Retina (tissue), 1 donor: ENCODE measurements around the gene MOB1B.
"Not testable (repeated sequence)": the region's sequence is repeated elsewhere in the genome, so short reads cannot be mapped to it uniquely, and the experiment has no call there.

ENCODE experiments used
- DNase-seq: peaks from one replicate; pipeline ENCODE4 v3.0.0-alpha.2; 2016

Gene MOB1B

DNA sequence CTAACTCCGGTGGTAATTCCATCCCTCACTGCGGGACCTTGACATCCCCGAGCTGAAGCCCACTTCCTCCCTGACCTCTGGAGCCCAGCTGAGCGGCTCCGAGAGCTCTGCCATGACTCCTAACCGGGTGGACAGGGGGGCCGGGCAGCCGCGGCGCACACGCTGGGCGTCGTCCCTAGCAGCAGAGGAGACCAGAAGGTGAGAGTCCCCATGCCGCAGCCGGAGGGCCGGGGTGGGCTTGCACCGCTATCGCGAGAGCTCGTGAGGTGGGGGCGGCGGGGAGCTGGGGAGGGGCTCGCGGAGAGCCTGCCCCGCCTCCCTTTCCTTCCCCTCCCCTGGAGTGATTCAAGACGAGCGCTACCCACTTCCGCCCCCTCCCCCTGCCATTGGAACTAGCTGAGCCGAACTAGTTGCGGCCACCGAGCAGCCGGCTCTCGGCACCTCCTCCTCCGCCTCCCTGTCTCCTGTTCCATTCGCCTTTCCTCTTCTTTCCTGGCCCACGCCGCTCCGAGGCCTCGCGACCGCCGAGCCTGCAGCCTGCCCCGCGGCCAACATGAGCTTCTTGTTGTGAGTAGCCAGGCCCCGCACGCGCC lies at the start of gene MOB1B:
Gene MOB1B, plus strand, starts transcription at position 386 of the 593 bp plus-strand sequence. Its CDS starts 168 bp downstream, at position 554.
- peak; percentile 94 for DNase-seq

- DNase-seq = no peak
Measured at GRCh38 chr4:70855464-70855863, 46.7 kb upstream of the MOB1B start.

- DNase-seq = no peak
Measured at GRCh38 chr4:70858454-70858853, 43.7 kb upstream of the MOB1B start.

DNA sequence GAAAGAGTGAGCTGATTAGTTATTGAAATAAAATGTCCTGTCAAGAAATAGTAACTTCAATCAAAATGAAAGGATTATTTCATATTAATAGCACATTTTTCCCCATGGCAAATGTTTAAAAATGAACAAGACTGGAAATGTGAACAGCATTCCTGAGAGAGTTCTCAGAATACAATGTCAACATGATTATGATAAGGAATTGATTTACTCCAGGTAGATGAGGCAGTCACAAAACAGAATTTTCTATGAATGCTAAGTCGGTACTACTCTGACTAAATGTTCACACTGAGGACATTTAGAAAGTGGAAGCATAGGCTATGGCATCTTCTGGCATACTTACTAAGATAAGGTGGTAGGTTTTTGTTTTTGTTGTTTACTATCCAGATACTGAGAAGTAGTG lies 43.1 kb upstream of the MOB1B start:
- DNase-seq = no peak

- no peak for DNase-seq
Measured at GRCh38 chr4:70863099-70863790, 38.9 kb upstream of the MOB1B start.

DNA sequence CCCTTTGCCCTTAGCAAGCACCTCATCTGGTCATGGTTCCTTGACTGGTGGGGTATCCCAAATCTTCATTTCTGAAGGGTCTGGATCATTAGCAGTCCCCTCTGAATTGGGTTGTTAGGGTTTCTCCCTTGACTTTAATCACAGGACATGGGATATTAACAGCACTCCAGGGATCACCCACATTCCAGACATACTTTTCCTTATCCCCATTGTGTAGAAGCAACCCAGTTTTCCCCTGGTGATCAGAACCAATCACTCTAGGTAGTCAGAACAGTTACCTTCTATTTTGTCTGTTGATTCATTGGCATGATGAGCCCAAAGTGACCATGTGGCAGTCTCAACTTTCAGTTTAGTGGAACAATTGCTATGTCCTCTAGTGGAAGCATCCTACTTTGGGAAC lies 33.4 kb upstream of the MOB1B start:
- no peak for DNase-seq

DNA sequence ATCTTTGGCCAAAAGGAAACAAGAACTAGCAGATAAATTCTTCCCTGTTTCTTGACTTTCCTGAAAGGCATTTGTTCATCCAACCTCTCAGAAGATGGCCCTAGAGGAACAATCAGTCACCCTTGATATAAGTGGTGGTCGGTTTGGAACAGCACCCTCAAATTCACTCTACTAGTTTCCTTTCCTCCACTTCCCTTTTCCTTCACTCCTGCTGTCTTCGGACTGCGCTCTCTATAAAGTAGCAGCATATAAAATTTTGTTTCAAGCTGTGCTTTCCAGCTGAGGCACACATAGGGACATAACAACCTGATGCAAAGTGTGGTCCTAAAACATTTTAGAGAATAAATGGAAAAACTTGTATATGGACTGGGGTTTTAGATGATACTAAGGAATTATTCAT lies 29.0 kb upstream of the MOB1B start:
- no peak for DNase-seq

- no peak for DNase-seq
Measured at GRCh38 chr4:70874268-70875156, 27.7 kb upstream of the MOB1B start.

GRCh38 chr4:70877556-70877955 lies 24.6 kb upstream of the MOB1B start:
- no peak for DNase-seq

GRCh38 chr4:70880739-70881138 lies 21.4 kb upstream of the MOB1B start:
- no peak for DNase-seq

DNA sequence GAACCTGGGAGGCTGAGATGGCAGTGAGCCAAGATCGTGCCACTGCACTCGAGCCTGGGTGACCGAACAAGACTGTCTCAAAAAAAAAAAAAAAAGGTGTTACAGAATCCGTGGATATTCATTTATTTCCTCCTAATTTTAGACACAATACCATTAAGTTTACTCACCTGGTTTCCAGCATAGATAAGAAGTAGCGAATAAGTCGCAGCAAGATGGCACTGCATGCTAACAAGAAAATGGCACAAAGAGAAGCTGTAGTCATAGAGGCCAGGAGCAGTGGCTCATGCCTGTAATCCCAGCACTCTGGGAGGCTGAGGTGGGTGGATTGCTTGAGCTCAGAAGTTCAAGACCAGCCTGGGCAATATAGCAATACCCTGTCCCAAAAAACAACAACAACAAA lies 17.0 kb upstream of the MOB1B start:
- DNase-seq = no peak

GRCh38 chr4:70892086-70892769 lies 9.9 kb upstream of the MOB1B start:
- no peak for DNase-seq

DNA sequence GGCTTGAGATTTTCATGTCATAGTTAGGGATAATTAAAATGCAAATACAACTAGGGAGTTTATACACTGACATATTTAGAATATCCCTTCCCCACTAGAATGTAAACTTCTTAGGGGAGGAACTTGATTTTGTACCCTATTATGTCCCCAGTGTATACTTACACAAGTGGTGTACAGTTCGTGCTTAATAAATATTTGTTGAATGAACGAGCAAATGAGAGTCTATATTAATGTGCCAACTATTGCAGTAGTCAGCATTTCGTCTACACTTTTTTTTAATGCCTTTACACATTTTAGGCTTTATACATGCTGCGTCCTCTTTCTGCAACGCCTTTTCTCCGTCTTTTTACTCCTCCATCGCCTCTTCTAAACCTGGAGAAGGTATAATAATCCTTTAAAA lies 8.4 kb upstream of the MOB1B start:
- DNase-seq = no peak

GRCh38 chr4:70895405-70895804 lies 6.8 kb upstream of the MOB1B start:
- no peak for DNase-seq

- DNase-seq = no peak
Measured at GRCh38 chr4:70895811-70896491, 6.2 kb upstream of the MOB1B start.

GRCh38 chr4:70898581-70898980 lies 3.6 kb upstream of the MOB1B start:
- not testable (repeated sequence) for DNase-seq

GRCh38 chr4:70901607-70901983 lies 574 bp upstream of the MOB1B start:
- DNase-seq = no peak

DNA sequence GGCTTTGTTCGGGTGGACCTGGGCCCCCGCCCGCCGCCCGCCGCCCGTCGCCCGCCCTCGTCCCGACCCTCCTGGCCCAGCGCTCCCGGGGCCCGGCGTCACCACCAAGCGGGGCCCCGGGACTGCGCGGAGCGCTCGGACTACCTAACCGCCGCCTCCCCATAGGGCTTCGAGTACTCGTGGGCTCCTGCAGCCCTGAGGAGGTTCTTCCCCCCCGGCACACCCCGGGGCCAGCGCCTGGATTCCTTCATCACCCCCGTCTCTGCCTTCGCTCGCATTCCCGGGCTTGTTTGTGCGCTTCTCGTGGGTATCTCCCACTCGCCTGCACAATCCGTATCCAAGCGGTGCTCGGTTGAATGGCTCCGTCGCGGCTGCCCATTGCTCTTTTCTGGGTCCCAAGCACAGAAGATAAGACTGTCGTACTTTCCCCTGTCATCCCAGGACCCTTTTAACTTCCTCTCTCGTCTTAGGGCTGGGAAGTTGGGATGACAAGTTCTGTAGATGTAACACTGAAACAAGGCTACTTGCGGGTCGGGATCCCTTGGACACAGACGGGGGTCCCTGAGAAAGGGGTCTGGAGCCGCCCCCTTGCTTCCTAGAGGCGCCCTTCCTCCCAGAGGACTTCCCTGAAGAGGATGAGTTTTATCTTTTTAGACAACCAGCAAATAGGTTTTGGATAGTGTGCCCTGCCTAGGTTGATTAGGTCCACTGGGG lies 565 bp downstream of the MOB1B start:
- peak; percentile 86 for DNase-seq

GRCh38 chr4:70903291-70903603 lies 1.1 kb downstream of the MOB1B start:
- DNase-seq = no peak

DNA sequence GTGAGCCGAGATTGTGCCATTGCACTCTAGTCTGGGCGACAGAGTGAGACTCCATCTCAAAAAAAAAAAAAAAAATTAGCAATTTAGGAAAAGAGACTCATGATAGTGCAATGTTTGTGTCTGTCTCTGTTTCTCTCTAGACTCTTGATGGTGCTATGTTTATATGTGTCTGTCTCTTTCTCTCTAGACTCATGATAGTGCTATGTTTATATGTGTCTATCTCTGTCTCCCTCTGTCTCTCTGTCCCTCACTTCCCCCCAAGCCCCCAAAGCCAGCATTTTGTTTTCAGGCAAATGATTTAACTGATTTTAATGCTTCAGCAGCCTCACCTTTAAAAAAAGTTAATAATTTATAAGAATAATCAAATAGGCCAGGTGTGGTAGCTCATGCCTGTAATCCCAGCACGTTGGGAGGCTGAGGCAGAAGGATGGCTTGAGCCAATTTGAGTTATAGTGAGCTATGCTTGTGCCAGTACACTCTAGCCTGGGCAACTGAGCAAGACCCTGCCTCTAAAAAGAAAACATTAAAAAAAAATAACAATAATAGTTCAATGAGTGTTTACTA lies 6.9 kb downstream of the MOB1B start:
- no peak for DNase-seq

DNA sequence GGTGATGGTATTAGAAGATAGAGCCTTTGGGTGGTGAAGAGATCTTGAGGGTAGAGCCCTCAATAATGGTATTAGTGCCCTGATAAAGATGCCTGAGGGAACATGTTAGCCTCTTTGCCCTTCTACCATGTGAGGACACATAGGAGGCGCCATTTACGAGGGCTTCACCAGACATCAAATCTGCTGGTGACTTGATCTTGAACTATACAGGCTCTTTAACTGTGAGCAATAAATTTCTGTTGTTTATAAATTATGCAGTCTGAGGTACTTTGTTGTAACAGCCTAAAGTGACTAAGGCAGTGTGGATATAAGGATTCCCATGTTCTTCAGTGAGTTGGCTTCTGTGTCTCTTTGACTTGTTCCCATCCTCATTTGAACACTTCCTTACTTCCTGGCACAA lies 11.8 kb downstream of the MOB1B start:
- DNase-seq = no peak

- no peak for DNase-seq
Measured at GRCh38 chr4:70914631-70915030, 12.5 kb downstream of the MOB1B start.
